ENCODE measurements around the gene MAGIX. TPM values are rescaled to one million over a fixed set of nuclear protein-coding genes. Genes with fewer than 3 reads are reported as not detected.

MAGIX gene
- total and polyA plus RNA-seq, 2 experiments from 2014 or later, result 6.5 to 7.1 TPM

- no peak overlapping the region for H3K4me3 ChIP-seq
- peak overlapping the region; percentile 70 for H3K4me2 ChIP-seq
- TF ChIP-seq, protein P1, sequence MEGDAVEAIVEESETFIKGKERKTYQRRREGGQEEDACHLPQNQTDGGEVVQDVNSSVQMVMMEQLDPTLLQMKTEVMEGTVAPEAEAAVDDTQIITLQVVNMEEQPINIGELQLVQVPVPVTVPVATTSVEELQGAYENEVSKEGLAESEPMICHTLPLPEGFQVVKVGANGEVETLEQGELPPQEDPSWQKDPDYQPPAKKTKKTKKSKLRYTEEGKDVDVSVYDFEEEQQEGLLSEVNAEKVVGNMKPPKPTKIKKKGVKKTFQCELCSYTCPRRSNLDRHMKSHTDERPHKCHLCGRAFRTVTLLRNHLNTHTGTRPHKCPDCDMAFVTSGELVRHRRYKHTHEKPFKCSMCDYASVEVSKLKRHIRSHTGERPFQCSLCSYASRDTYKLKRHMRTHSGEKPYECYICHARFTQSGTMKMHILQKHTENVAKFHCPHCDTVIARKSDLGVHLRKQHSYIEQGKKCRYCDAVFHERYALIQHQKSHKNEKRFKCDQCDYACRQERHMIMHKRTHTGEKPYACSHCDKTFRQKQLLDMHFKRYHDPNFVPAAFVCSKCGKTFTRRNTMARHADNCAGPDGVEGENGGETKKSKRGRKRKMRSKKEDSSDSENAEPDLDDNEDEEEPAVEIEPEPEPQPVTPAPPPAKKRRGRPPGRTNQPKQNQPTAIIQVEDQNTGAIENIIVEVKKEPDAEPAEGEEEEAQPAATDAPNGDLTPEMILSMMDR (IDR thresholded peaks at IDR 0.05; ENCODE audit: poor library complexity), result peak; percentile 55
- no peak for TF ChIP-seq EZH2phosphoT487 (IDR thresholded peaks at IDR 0.05; ENCODE audit: low read depth, severe bottlenecking, unreplicated experiment)
- no peaks in the 10 kb centered on the region for H3K79me2 ChIP-seq
- no peaks in the 10 kb centered on the region for H3K9me3 ChIP-seq (ENCODE audit: low read depth)
- 53% methylated on average over 50 of the region's 69 CpGs for WGBS (ENCODE audit: low lambda C conversion rate, missing lambda C conversion rate)
- DNase-seq (ENCODE audit: low spot score), result peak; percentile 89
- H3K27ac ChIP-seq, result peak overlapping the region; percentile 93
- no peaks in the 10 kb centered on the region for H3K9me2 ChIP-seq (replicated peaks; ENCODE audit: insufficient read depth)
- H3K4me1 ChIP-seq (ENCODE audit: insufficient read depth), result peaks cover 10% of the 10 kb centered on the region
- H2AFZ ChIP-seq, result peak overlapping the region; percentile 83
- H3K36me3 ChIP-seq (replicated peaks; ENCODE audit: insufficient read depth, low read depth), result no peaks in the 10 kb centered on the region
- H4K20me1 ChIP-seq (ENCODE audit: insufficient read depth, poor library complexity, severe bottlenecking), result no peaks in the 10 kb centered on the region
- no peaks in the 10 kb centered on the region for H3K27me3 ChIP-seq
Measured at GRCh38 chrX:49163555-49164419, 1.2 kb downstream of the MAGIX start.

DNA sequence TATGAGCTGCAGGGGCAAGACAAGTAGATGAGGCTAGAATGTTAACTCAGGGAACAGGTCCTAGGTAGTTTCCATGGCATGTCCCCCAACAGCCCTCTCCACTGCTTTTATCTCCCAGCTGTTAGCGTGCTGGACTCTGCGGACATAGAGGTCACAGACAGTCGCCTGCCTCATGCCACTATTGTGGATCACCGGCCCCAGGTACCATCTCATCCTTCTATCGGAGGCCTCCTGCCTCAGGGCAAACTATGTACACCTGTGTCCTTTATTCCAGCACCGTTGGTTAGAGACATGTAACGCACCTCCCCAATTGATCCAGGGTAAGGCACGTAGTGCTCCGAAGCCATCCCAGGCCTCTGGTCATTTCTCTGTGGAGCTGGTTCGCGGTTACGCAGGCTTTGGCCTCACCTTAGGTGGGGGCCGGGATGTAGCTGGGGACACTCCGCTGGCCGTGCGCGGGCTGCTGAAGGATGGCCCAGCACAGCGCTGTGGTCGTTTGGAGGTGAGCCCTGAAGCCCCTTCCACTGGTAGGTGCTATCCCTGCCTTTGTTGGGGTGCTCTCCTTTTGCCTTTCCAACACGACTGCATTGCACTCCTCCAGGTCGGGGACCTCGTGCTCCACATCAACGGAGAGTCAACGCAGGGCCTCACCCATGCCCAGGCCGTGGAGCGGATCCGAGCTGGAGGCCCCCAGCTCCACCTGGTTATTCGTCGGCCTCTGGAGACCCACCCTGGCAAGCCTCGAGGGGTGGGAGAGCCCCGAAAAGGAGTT lies 2.2 kb downstream of the MAGIX start:
- no peak for DNase-seq (ENCODE audit: low spot score)
- TF ChIP-seq, protein P1 (IDR thresholded peaks at IDR 0.05; ENCODE audit: poor library complexity), result no peak
- TF ChIP-seq EZH2 (IDR thresholded peaks at IDR 0.05; ENCODE audit: borderline replicate concordance) (no peak), EZH2phosphoT487 (IDR thresholded peaks at IDR 0.05; ENCODE audit: low read depth, severe bottlenecking, unreplicated experiment) (no peak)
- no peaks in the 10 kb centered on the region for H4K20me1 ChIP-seq (ENCODE audit: insufficient read depth, poor library complexity, severe bottlenecking)
- H2AFZ ChIP-seq, result no peak overlapping the region
- H3K4me1 ChIP-seq (ENCODE audit: insufficient read depth), result peaks cover 10% of the 10 kb centered on the region
- H3K4me2 ChIP-seq, result peak overlapping the region; percentile 70
- WGBS (ENCODE audit: low lambda C conversion rate, missing lambda C conversion rate), result 90% methylated on average over 31 of the region's 31 CpGs
- H3K79me2 ChIP-seq, result no peaks in the 10 kb centered on the region
- H3K27ac ChIP-seq, result peak overlapping the region; percentile 93
- no peaks in the 10 kb centered on the region for H3K9me2 ChIP-seq (replicated peaks; ENCODE audit: insufficient read depth)
- no peaks in the 10 kb centered on the region for H3K9me3 ChIP-seq (ENCODE audit: low read depth)
- H3K36me3 ChIP-seq (replicated peaks; ENCODE audit: insufficient read depth, low read depth), result no peaks in the 10 kb centered on the region
- no peaks in the 10 kb centered on the region for H3K27me3 ChIP-seq
- H3K4me3 ChIP-seq, result no peak overlapping the region

DNA sequence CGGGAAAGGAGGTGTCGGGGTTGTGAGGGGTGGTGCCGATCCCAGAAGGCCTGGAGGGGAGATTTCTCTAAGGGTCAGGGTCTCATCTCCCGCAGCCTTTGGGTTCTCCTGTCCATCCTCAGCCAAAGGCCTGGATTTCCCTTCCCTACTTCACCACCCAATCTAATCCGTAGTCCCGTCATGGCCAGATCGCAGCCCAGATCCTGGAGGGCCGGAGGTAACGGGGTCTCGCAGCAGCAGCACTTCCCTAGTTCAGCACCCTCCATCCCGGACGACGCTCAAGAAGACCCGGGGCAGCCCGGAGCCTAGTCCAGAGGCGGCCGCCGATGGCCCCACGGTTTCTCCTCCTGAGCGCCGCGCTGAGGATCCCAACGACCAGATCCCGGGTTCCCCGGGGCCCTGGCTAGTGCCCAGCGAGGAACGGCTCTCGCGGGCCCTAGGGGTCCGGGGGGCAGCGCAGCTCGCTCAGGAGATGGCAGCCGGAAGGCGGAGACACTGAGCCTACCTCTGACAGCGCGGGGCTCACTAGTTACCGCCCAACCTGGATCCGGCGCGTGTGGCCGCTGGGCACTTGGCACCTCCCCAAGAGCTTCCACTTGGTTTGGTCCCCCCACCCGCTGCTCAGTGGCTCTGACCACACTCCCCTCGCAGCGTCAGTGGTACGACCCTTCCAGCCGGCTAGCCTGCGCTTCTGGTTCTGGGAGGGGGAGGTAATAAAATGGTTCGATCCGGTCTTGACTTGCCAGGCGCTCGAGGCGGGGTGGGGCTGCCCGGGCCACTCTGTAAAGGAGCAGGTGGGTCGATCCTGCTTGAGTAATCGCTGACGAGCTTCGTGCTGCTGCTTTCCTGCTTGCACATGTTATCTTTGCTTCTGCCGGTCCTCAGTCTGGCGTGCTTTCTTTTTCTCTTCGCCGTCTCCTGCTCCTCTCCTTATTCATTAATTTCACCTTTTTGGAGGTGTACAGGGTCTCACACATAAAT lies 3.6 kb downstream of the MAGIX start:
- TF ChIP-seq, protein P1 (IDR thresholded peaks at IDR 0.05; ENCODE audit: poor library complexity), result peak; percentile 31
- TF ChIP-seq EZH2phosphoT487 (IDR thresholded peaks at IDR 0.05; ENCODE audit: low read depth, severe bottlenecking, unreplicated experiment), result no peak
- no peak for TF ChIP-seq EZH2 (IDR thresholded peaks at IDR 0.05; ENCODE audit: borderline replicate concordance)
- Histone ChIP-seq H3K4me3 (no peak overlapping the region), H3K79me2 (no peaks in the 10 kb centered on the region), H2AFZ (no peak overlapping the region), H3K9me3 (ENCODE audit: low read depth) (no peaks in the 10 kb centered on the region), H4K20me1 (ENCODE audit: insufficient read depth, poor library complexity, severe bottlenecking) (no peaks in the 10 kb centered on the region), H3K27ac (peak overlapping the region; percentile 95), H3K4me1 (ENCODE audit: insufficient read depth) (peaks cover 10% of the 10 kb centered on the region), H3K36me3 (replicated peaks; ENCODE audit: insufficient read depth, low read depth) (no peaks in the 10 kb centered on the region), H3K4me2 (peak overlapping the region; percentile 77), H3K9me2 (replicated peaks; ENCODE audit: insufficient read depth) (no peaks in the 10 kb centered on the region), H3K27me3 (no peaks in the 10 kb centered on the region)
- WGBS (ENCODE audit: low lambda C conversion rate, missing lambda C conversion rate), result 60% methylated on average over 58 of the region's 61 CpGs
- peak; percentile 88 for DNase-seq (ENCODE audit: low spot score)

All from hepatocyte (in vitro differentiated cells).